MCF 10A (cell line): ENCODE results near the gene C10orf105. TPM values are rescaled to one million over a fixed set of nuclear protein-coding genes. Genes with fewer than 3 reads are reported as not detected.

Experiments used
- BruUV-seq: library from RNA; stranded (reverse); fragments of 400-500 nt; replicated peaks from 2 replicates; lab custom pipeline; 2021; lab: Mats Ljungman, UMichigan
- CTCF ChIA-PET: fragments of 300-600 bp; sonication (Branson Sonifier 250); formaldehyde crosslinking; extraction: SDS; loops from one replicate; lab custom pipeline; 2021; ENCODE audit warnings: antibody characterized with exemption, inconsistent platforms; lab: Yijun Ruan, JAX
- POLR2A ChIA-PET: fragments of 300-600, 350-650 bp; sonication (Branson Sonifier 250); formaldehyde crosslinking; extraction: SDS; loops from one replicate; lab custom pipeline; 2020; ENCODE audit warnings: antibody characterized with exemption, inconsistent platforms; lab: Yijun Ruan, JAX
- DNase-seq: peaks from one replicate; pipeline ENCODE4 v3.0.0-alpha.2; 2018; ENCODE audit not compliant: unreplicated experiment
- H3K27ac Mint-ChIP-seq: one replicate; pipeline ENCODE4 v1.8.0; 2022; ENCODE audit warnings: mild to moderate bottlenecking, low read depth, mixed read lengths; ENCODE audit not compliant: unreplicated experiment
- H3K27me3 Mint-ChIP-seq: one replicate; pipeline ENCODE4 v1.8.0; 2022; ENCODE audit warnings: mixed read lengths; ENCODE audit not compliant: insufficient read depth, unreplicated experiment
- H3K36me3 Mint-ChIP-seq: one replicate; pipeline ENCODE4 v1.8.0; 2022; ENCODE audit warnings: mild to moderate bottlenecking, moderate library complexity, mixed read lengths; ENCODE audit not compliant: insufficient read depth, unreplicated experiment
- H3K4me1 Mint-ChIP-seq: one replicate; pipeline ENCODE4 v1.8.0; 2022; ENCODE audit warnings: mixed read lengths; ENCODE audit not compliant: insufficient read depth, unreplicated experiment
- H3K4me3 Mint-ChIP-seq: one replicate; pipeline ENCODE4 v1.8.0; 2022; ENCODE audit warnings: mild to moderate bottlenecking, moderate library complexity, mixed read lengths; ENCODE audit not compliant: unreplicated experiment
- H3K9me3 Mint-ChIP-seq: one replicate; pipeline ENCODE4 v1.8.0; 2022; ENCODE audit warnings: mixed read lengths; ENCODE audit not compliant: unreplicated experiment
- CTCF ChIP-seq: fragments of 200-600 bp; IDR thresholded peaks from one replicate; pipeline ENCODE4 v1.8.0; 2022; ENCODE audit warnings: antibody characterized with exemption, mild to moderate bottlenecking; ENCODE audit not compliant: unreplicated experiment
- intact Hi-C: fragments of 100-400 bp; cut with micrococcal nuclease; formaldehyde crosslinking; loops from 2 replicates; pipeline ENCODE4 v1.14.1; 2022
- total RNA-seq: library from RNA; stranded (reverse); gene quantifications from 2 replicates; pipeline ENCODE4 v1.2.3, GENCODE V29; 2022

C10orf105 gene
- total RNA-seq, 1 experiment from 2014 or later, result not detected

GRCh38 chr10:71697938-71698709 is 21.5 kb downstream of the C10orf105 start:
- intact Hi-C loops, result loop anchor here (5.0 kb wide), 3 partner anchors 199 to 386 kb away; no protein-coding TSS in a partner anchor
- POLR2A ChIA-PET, result interaction anchor here (0.7 to 1.1 kb wide), 3 partner anchors 198 to 739 kb away, joined by 3 to 4 read pairs (median 4); no protein-coding TSS in a partner anchor

GRCh38 chr10:71696628-71697326 is 22.8 kb downstream of the C10orf105 start:
- Mint-ChIP-seq H3K4me1 (no peaks in the 10 kb centered on the region), H3K27ac (no peak overlapping the region), H3K36me3 (no peaks in the 10 kb centered on the region), H3K4me3 (no peak overlapping the region), H3K9me3 (no peaks in the 10 kb centered on the region), H3K27me3 (no peaks in the 10 kb centered on the region)
- no TSS peak for BruUV-seq
- CTCF ChIA-PET, result interaction anchor here (0.6 to 5.8 kb wide), 24 partner anchors 9 to 437 kb away, joined by 3 to 57 read pairs (median 4); partner anchors contain the start of gene SLC29A3
- DNase-seq, result peak; percentile 65
- POLR2A ChIA-PET, result interaction anchor here (0.7 to 1.1 kb wide), 3 partner anchors 10 to 24 kb away, joined by 3 read pairs; no protein-coding TSS in a partner anchor
- intact Hi-C loops, result loop anchor here (5.0 kb wide), 3 partner anchors 201 to 384 kb away; no protein-coding TSS in a partner anchor
- TF ChIP-seq CTCF, result peak; percentile 84

More at GRCh38 chr10:71697938-71698709, 21.5 kb downstream of the C10orf105 start:
- H3K4me3 Mint-ChIP-seq, result no peak overlapping the region
- CTCF ChIA-PET, result interaction anchor here (0.6 to 5.8 kb wide), 12 partner anchors 9 to 386 kb away, joined by 3 to 57 read pairs (median 4); partner anchors contain the start of gene SLC29A3
- DNase-seq, result no peak
- no peaks in the 10 kb centered on the region for H3K27me3 Mint-ChIP-seq
- no peaks in the 10 kb centered on the region for H3K9me3 Mint-ChIP-seq
- H3K27ac Mint-ChIP-seq, result no peak overlapping the region
- no peaks in the 10 kb centered on the region for H3K4me1 Mint-ChIP-seq
- no peak for TF ChIP-seq CTCF
- BruUV-seq, result no TSS peak
- no peaks in the 10 kb centered on the region for H3K36me3 Mint-ChIP-seq

- Mint-ChIP-seq H3K27me3 (no peaks in the 10 kb centered on the region), H3K4me3 (no peak overlapping the region), H3K4me1 (no peaks in the 10 kb centered on the region), H3K27ac (no peak overlapping the region), H3K9me3 (no peaks in the 10 kb centered on the region), H3K36me3 (no peaks in the 10 kb centered on the region)
- ChIA-PET POLR2A (interaction anchor here (0.6 to 1.1 kb wide), 4 partner anchors 11 to 132 kb away, joined by 3 read pairs; no protein-coding TSS in a partner anchor), CTCF (interaction anchor here (0.6 to 5.8 kb wide), 19 partner anchors 8 to 384 kb away, joined by 3 to 57 read pairs (median 4); partner anchors contain the start of gene SLC29A3)
- no peak for TF ChIP-seq CTCF
- intact Hi-C loops, result loop anchor here (5.0 kb wide), 3 partner anchors 202 to 383 kb away; no protein-coding TSS in a partner anchor
- no TSS peak for BruUV-seq
- DNase-seq, result no peak
Measured at GRCh38 chr10:71695502-71696476, 23.8 kb downstream of the C10orf105 start.
